ENCODE measurements around the gene MDM1. TPM values are rescaled to one million over a fixed set of nuclear protein-coding genes. Genes with fewer than 3 reads are reported as not detected.

Gene MDM1, protein sequence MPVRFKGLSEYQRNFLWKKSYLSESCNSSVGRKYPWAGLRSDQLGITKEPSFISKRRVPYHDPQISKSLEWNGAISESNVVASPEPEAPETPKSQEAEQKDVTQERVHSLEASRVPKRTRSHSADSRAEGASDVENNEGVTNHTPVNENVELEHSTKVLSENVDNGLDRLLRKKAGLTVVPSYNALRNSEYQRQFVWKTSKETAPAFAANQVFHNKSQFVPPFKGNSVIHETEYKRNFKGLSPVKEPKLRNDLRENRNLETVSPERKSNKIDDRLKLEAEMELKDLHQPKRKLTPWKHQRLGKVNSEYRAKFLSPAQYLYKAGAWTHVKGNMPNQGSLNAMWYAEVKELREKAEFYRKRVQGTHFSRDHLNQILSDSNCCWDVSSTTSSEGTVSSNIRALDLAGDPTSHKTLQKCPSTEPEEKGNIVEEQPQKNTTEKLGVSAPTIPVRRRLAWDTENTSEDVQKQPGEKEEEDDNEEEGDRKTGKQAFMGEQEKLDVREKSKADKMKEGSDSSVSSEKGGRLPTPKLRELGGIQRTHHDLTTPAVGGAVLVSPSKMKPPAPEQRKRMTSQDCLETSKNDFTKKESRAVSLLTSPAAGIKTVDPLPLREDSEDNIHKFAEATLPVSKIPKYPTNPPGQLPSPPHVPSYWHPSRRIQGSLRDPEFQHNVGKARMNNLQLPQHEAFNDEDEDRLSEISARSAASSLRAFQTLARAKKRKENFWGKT
- 10 to 100 TPM in 4 of 6 donors, 1 to 10 TPM in 2; 3.9 to 29.3 (median 11.0) TPM for total RNA-seq

DNA sequence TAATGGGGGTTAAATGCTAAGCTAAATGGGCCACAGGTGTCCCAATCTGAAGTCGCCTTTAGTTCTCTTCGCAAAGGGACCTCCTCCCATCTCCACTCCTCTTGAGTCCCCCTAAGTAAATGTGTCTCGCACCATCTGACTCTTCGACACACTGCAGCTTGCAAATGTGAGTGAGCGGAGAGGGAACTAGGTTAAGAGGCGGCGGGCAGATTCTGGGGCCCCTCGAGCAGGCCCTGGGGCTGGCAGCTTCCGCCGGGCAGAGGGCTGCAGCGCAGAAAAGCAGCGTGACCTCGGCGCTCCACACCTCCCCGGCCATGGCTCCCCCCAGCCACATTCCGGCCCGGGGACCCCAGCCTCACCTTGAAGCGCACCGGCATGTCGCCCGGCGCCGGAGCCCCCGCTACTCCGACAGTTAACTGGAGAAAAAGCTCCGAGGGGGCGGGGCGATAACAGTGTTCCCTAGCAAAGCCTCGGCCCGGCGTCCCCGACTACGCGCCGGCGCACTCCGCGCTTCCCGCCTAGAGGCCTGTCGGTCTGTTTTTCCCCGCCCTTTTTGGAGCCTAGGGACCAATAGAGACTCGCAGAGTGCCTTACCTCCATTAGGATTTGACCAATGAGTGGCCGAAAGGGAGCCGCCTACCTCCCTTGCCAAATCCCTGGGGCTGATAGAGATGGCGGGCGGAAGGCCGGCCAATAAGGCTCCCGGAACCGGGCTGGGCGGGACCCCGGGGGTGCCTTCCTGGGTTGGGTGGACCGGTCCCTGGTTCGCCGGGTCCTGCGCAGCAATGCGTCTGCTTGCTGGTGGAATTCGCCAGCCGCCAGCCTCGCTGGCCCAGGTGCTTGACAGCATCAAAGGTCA lies at the start of gene MDM1:
TSS of gene MDM1 (minus strand) at position 494 of the 859 bp plus-strand sequence. CDS start at position 377, 117 bp downstream.
- peak; percentile 99 for DNase-seq
- H3K4me3 ChIP-seq, result peak within 1 kb of the TSS; percentile 75 to 94 (median 78)
- H3K4me1 ChIP-seq, result peaks cover 11 to 17% (median 12%) of the 10 kb centered on the region in 4 donors
- no peaks in the 10 kb centered on the region for H3K9me3 ChIP-seq
- ATAC-seq (ENCODE audit: low FRiP score in 2 of 2), result peak; percentile 100
- peak in 1 of 6 experiments; percentile 10 for TF ChIP-seq CTCF (IDR thresholded peaks at IDR 0.05)
- TF ChIP-seq POLR2A (IDR thresholded peaks at IDR 0.05), result peak in 2 of 4 donors; percentile 36 to 70
- TF ChIP-seq EP300 (IDR thresholded peaks at IDR 0.05), result no peak
- TF ChIP-seq POLR2AphosphoS5 (IDR thresholded peaks at IDR 0.05), result peak; percentile 45 to 57
- H3K36me3 ChIP-seq, result peaks cover 0 to 1% (median 0%) of the 10 kb centered on the region in 4 donors
- 1 to 2% methylated on average over 10 to 43 of the region's 59 CpGs for WGBS, 2 donors
- peak within 1 kb of the TSS; percentile 54 to 81 (median 73) for H3K27ac ChIP-seq
- H3K27me3 ChIP-seq, result no peaks in the 10 kb centered on the region

- TF ChIP-seq POLR2AphosphoS5 (IDR thresholded peaks at IDR 0.05), result no peak
- no peak for TF ChIP-seq CTCF (IDR thresholded peaks at IDR 0.05)
- TF ChIP-seq POLR2A (IDR thresholded peaks at IDR 0.05), result no peak
- TF ChIP-seq EP300 (IDR thresholded peaks at IDR 0.05), result no peak
- ATAC-seq (ENCODE audit: low FRiP score in 2 of 2) (no peak), DNase-seq (no peak)
- H3K36me3 ChIP-seq, result no peaks in the 10 kb centered on the region
- H3K27me3 ChIP-seq, result no peaks in the 10 kb centered on the region
- no peak overlapping the region for H3K4me3 ChIP-seq
- peak overlapping the region in 1 of 4 donors; percentile 5 for H3K27ac ChIP-seq
- H3K4me1 ChIP-seq, result peaks cover 12 to 33% (median 23%) of the 10 kb centered on the region in 4 donors
- 63 to 65% methylated on average over 6 of the region's 6 CpGs for WGBS, 2 donors
- no peaks in the 10 kb centered on the region for H3K9me3 ChIP-seq
Observed at GRCh38 chr12:68381476-68382219, 49.5 kb upstream of the MDM1 start.

GRCh38 chr12:68378872-68379606 lies 46.9 kb upstream of the MDM1 start:
- no peak overlapping the region for H3K4me3 ChIP-seq
- DNase-seq (peak in 1 of 2 donors; percentile 51), ATAC-seq (ENCODE audit: low FRiP score in 2 of 2) (peak; percentile 68 to 80)
- H3K9me3 ChIP-seq, result no peaks in the 10 kb centered on the region
- no peaks in the 10 kb centered on the region for H3K27me3 ChIP-seq
- 32 to 39% methylated on average over 5 of the region's 5 CpGs for WGBS, 2 donors
- TF ChIP-seq POLR2A (IDR thresholded peaks at IDR 0.05) (no peak), EP300 (IDR thresholded peaks at IDR 0.05) (peak in 1 of 4 donors; percentile 71), POLR2AphosphoS5 (IDR thresholded peaks at IDR 0.05) (peak in 1 of 2 donors; percentile 69), CTCF (IDR thresholded peaks at IDR 0.05) (no peak)
- H3K4me1 ChIP-seq, result peaks cover 12 to 33% (median 25%) of the 10 kb centered on the region in 4 donors
- H3K36me3 ChIP-seq, result no peaks in the 10 kb centered on the region
- peak overlapping the region in 2 of 4 donors; percentile 35 to 40 for H3K27ac ChIP-seq

Data from upper lobe of left lung (tissue), 6 donors.